BE2C (cell line): ENCODE results near the gene MALL.
A peak's percentile ranks its signal among the peaks of the same experiment; 100 is the strongest.
"Not testable (repeated sequence)": the region's sequence is repeated elsewhere in the genome, so short reads cannot be mapped to it uniquely, and the experiment has no call there.

Source experiments
- DNase-seq: peaks from one replicate; pipeline ENCODE4 v3.0.0-alpha.2; 2020
- H3K27me3 ChIP-seq: fragments of 250-450 bp; sonication (Bioruptor Pico); 2 replicates; pipeline ENCODE4 v1.5.1; 2020; ENCODE audit warnings: mild to moderate bottlenecking
- H3K36me3 ChIP-seq: fragments of 250-450 bp; sonication (Bioruptor Pico); 2 replicates; pipeline ENCODE4 v1.5.1; 2020; ENCODE audit warnings: mild to moderate bottlenecking
- H3K4me1 ChIP-seq: fragments of 250-450 bp; sonication (Bioruptor Pico); 2 replicates; pipeline ENCODE4 v1.5.1; 2020
- H3K4me3 ChIP-seq: 2 replicates; pipeline ENCODE4 v1.5.1; 2011; ENCODE audit warnings: low read depth, low read length
- H3K9me3 ChIP-seq: fragments of 250-450 bp; sonication (Bioruptor Pico); 2 replicates; pipeline ENCODE4 v1.5.1; 2020
- TF ChIP-seq, protein P1 (sequence below): IDR thresholded peaks from 2 replicates; pipeline ENCODE4 v1.5.1; 2012; ENCODE audit warnings: mild to moderate bottlenecking, low read depth, low read length

MALL gene

GRCh38 chr2:110105183-110105582 lies 10.4 kb downstream of the MALL start:
- no peak overlapping the region for H3K4me3 ChIP-seq
- TF ChIP-seq, protein P1, sequence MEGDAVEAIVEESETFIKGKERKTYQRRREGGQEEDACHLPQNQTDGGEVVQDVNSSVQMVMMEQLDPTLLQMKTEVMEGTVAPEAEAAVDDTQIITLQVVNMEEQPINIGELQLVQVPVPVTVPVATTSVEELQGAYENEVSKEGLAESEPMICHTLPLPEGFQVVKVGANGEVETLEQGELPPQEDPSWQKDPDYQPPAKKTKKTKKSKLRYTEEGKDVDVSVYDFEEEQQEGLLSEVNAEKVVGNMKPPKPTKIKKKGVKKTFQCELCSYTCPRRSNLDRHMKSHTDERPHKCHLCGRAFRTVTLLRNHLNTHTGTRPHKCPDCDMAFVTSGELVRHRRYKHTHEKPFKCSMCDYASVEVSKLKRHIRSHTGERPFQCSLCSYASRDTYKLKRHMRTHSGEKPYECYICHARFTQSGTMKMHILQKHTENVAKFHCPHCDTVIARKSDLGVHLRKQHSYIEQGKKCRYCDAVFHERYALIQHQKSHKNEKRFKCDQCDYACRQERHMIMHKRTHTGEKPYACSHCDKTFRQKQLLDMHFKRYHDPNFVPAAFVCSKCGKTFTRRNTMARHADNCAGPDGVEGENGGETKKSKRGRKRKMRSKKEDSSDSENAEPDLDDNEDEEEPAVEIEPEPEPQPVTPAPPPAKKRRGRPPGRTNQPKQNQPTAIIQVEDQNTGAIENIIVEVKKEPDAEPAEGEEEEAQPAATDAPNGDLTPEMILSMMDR = no peak

DNA sequence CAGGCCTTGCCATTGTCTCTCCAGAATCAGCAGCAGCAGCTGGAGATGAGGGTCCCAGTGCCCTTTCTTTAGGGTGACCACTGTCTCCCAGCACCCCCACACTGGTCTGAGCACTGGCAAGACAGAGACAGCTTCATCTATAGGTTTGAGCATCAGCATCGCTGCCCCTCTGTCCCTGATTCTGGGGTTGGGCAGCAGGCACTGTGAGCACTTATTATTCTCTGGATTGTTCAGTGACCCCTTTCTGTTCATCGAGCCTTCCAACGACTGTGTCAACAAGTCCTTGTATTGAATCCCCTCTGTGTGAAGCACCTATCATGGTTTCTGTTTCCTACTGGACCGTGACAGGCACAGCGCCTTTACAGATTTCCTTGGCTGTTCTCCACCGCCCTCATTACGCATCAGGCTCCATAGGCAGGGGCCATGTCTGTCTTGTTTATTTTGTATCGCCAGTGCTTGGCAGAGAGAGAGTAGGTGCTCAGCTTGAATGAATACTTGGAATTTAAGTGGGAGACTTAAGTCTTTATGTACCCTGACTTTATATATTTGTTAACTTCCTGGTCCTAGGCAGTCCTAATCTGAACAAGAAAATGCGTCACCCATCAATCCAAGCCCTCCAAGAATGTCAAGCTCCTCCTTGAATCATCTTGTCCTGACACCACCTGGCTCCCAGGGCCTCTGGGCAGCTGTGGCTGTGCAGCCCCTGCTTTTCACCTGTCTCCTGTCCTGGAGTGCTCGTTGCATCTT lies 11.4 kb downstream of the MALL start:
- Histone ChIP-seq H3K36me3 (no peaks in the 10 kb centered on the region), H3K4me1 (no peaks in the 10 kb centered on the region), H3K9me3 (no peaks in the 10 kb centered on the region), H3K4me3 (no peak overlapping the region), H3K27me3 (no peaks in the 10 kb centered on the region)
- DNase-seq = no peak
- TF ChIP-seq, protein P1 = no peak

More at GRCh38 chr2:110105183-110105582, 10.4 kb downstream of the MALL start:
- H3K9me3 ChIP-seq = no peaks in the 10 kb centered on the region
- no peak for DNase-seq
- no peaks in the 10 kb centered on the region for H3K27me3 ChIP-seq
- H3K4me1 ChIP-seq = no peaks in the 10 kb centered on the region
- no peaks in the 10 kb centered on the region for H3K36me3 ChIP-seq

DNA sequence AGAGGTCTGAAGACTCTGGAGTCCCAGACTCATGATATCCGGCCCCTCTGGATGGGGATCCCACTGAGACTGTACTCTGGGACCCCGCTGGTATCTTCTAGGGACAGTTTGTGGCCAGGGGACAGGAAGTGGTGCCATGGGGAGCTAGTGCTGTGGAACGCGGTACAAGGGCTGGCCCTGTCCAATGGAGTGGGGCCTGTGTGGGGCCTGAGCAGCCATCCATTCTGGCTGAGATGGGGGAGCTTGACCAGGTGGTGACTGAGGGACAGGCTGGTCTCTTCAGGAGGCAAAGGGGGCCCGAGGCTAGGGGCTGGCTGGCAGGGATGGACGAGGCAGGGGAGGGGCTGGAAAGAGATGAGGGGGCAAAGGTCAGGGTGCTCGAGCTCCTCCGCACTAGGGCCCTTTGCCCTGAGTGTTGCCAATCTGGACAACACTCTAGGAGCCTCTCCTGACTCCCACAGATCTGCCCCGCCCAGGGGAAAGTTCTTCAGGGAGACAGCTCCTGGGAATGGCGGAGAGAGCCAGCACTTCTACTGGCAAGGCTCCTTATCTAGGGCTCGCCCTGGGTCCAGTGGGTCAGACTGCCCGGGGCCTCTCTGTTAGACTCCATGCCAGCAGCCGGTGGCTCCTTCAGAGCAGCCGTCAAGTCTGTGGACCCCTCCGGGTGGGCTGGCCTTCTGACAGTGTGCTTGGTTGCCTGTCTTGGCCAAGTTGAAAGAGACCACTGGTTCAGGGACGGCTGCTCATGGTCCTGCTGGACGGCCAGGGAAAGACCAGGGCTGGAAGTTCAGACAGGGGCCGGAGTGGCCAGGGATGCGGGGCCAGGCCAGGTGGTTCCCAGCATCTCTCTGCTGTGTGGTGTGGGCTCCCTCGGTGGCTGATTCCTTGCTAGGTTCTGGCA lies 12.3 kb downstream of the MALL start:
- no peaks in the 10 kb centered on the region for H3K27me3 ChIP-seq
- DNase-seq = no peak
- H3K4me1 ChIP-seq = no peaks in the 10 kb centered on the region
- no peaks in the 10 kb centered on the region for H3K36me3 ChIP-seq
- H3K4me3 ChIP-seq = no peak overlapping the region
- TF ChIP-seq, protein P1 = no peak
- no peaks in the 10 kb centered on the region for H3K9me3 ChIP-seq

- DNase-seq = no peak
- TF ChIP-seq, protein P1 = no peak
- H3K36me3 ChIP-seq = no peaks in the 10 kb centered on the region
- no peaks in the 10 kb centered on the region for H3K9me3 ChIP-seq
- H3K4me1 ChIP-seq = no peaks in the 10 kb centered on the region
- H3K4me3 ChIP-seq = no peak overlapping the region
- no peaks in the 10 kb centered on the region for H3K27me3 ChIP-seq
Observed at GRCh38 chr2:110101901-110102803, 13.5 kb downstream of the MALL start.

DNA sequence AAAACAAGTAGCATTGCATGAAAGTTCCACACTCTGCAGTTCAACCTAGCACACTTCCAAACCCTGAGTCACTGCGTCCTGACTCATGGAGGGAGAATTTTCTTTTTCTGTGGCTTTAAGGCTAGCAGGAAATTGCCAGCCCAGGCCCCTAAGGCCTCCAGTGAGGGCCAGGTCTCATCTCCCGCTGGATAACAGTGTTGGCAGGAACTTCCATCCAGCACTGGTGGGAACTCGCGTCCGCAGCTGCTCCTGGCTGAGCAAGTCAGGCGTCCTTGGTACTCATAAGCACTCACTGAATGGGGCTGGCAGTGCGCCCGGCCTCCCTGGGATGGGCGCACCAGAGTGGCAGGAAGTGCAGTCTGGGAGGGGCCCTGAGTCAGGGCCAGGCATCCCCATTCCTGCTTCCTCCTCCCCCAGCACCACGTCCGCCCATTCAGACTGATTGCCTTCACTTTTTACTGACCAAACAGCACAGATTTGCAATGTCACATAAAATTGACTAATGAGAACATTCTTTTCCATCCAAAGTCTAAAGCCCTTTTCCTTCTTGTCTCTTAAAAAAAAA lies 14.3 kb downstream of the MALL start:
- no peaks in the 10 kb centered on the region for H3K27me3 ChIP-seq
- H3K4me1 ChIP-seq = no peaks in the 10 kb centered on the region
- H3K4me3 ChIP-seq = no peak overlapping the region
- H3K36me3 ChIP-seq = no peaks in the 10 kb centered on the region
- TF ChIP-seq, protein P1 = no peak
- DNase-seq = peak; percentile 50
- H3K9me3 ChIP-seq = no peaks in the 10 kb centered on the region

- DNase-seq = not testable (repeated sequence)
Observed at GRCh38 chr2:110100880-110101279, 14.7 kb downstream of the MALL start.

More at GRCh38 chr2:110100880-110101279, 14.7 kb downstream of the MALL start:
- not testable (repeated sequence) for H3K4me3 ChIP-seq, H3K9me3 ChIP-seq, H3K36me3 ChIP-seq, H3K27me3 ChIP-seq, H3K4me1 ChIP-seq
